Kidney capillary endothelial cell (primary cell): Measurements from ENCODE around the gene CMSS1.
"Not testable (repeated sequence)": the region's sequence is repeated elsewhere in the genome, so short reads cannot be mapped to it uniquely, and the experiment has no call there.

Source experiments
- DNase-seq: peaks from one replicate; pipeline ENCODE4 v3.0.0-alpha.2; 2018; ENCODE audit warnings: low spot score

CMSS1 gene

GRCh38 chr3:99818818-99819217, 1.2 kb downstream of the CMSS1 start:
- DNase-seq = no peak

GRCh38 chr3:99823723-99824711, 6.4 kb downstream of the CMSS1 start:
- no peak for DNase-seq

GRCh38 chr3:99825004-99825640, 7.5 kb downstream of the CMSS1 start:
- DNase-seq = peak; percentile 40

DNA sequence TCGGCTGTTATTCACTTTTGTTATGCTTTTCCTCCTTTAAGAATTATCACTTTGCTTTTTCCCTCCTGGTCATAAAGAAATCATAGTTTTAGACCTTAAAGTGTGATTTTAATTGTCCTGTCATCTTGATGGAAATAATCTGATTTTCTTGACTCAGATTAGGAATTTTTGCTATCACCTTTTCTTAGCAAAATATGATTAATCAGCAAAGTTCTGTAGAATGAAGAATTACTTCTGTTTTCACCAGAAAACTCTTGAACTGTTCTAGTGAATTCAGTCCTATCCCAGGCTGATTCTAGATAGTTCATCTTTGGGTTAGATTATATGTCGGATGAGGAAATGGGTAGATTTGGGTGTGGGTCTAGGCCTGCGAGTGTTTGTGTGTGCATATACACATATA, 12.2 kb downstream of the CMSS1 start:
- no peak for DNase-seq

GRCh38 chr3:99833617-99834205, 16.0 kb downstream of the CMSS1 start:
- no peak for DNase-seq

DNA sequence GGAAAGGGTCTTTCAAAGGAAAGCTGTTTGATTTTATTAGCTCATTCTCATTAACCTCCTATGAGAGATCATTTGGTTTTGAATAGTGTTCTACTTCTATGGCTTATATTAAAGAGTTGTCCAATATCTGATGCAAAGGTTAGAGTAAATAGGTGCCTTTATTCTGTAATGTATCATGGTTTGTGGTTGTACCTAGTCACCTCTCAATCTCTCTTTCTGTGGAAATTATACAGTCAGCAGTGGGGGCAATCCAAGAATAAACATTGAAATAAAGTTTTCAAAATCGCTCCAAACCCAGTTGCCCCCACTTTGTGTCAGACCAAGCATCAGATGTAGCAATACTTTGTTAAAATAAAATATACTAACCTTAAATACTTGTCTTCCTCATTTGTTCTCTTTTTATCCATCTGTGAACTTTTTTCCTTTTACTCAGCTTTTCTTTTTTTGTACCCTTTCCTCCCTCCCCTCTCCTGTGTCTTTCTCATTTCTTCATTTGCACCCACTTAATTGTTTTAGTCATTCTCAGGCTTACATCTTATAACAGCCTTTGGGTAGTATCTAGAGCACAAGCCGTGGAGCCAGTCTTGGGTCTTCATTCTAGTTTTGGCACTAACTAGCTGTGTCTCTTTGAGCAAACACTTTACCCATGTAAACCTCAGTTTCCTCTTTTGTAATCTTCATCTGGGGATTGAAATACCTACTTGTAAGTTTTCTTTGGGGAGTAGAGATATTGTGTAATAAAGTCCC, 16.7 kb downstream of the CMSS1 start:
- DNase-seq = no peak

GRCh38 chr3:99836681-99837080, 19.0 kb downstream of the CMSS1 start:
- no peak for DNase-seq

DNA sequence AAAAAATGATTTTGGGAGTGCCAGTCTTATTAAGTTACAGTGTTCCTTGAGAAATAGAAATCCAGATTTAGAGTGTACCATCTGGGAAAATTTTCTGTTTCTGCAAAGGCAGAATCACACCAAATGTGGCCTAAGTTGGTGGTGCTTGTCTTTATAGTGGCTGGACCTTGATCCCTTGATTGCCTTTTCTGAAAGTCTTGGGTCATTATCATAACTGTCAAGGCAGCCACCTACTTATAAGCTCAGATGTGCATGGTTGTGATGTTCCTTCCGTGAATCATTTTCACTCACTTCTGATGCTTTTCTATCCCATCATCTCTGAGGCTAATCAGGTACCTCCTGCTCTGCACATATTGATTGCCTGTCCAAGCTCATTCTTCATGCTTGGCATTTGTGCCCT, 20.1 kb downstream of the CMSS1 start:
- DNase-seq = no peak

GRCh38 chr3:99838755-99839154, 21.1 kb downstream of the CMSS1 start:
- no peak for DNase-seq

- no peak for DNase-seq
Measured at GRCh38 chr3:99839613-99840012, 22.0 kb downstream of the CMSS1 start.

- DNase-seq = not testable (repeated sequence)
Measured at GRCh38 chr3:99841949-99842348, 24.3 kb downstream of the CMSS1 start.

DNA sequence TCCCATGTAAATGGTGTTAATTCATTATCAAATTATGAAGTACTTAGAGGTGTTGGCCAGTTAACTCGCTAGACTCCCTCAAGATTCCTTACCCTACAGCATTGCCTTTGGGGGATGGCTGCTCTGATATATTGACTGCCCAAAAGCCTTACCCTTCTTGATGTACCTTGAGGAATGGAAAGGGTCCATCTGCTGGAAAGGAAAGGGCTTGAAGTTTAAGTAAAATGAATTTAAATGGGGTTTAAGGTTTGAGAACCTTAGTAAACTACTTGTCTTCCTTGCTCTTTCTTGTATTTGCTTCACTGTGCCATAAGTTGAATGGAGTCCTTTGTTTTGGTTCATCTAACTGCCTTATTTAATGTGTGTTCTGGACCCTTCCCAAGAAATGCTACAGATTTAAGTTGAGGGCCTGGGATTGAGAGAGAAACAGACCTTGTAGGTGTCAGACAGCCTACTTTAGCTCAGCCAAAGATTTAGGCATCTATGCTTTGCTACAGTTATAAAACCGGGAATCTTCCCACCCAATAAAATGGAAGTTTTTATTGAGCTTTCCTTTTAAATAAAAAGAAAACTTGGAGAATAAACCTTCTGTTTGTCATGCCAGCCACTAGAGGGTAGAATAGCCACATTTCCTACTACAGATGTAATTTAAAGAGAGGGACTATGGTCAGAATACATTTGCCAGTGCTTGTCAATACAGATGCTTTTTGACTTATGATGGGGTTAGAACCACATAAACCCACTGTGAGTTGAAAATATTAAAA, 25.3 kb downstream of the CMSS1 start:
- peak; percentile 71 for DNase-seq

DNA sequence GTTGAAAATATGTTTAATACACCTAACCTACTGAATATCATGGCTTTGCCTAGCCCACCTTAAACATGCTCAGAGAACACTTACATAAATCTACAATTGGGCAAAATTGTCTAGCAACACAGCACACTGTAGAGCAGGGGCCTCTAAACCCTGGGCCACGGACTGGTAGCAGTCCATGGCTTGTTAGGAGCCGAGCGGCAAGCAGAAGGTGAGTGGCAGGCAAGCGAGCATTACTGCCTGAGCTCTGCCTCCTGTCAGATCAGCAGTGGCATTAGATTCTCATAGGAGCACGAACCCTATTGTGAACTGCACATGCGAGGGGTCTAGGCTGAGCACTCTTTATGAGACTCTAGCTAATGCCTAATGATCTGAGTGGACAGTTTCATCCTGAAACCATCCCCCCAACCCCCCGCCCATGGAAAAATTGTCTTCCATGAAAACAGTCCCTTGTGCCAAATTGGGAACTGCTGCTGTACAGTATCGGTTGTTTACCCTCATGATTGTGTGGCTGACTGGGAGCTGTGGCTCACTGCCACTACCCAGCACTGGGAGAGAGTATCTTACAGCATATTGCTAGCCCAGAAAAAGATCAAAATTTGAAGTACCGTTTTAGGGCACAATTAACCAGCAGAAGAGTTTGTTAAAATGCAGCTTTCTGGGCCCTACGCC, 26.1 kb downstream of the CMSS1 start:
- DNase-seq = no peak

- DNase-seq = no peak
Measured at GRCh38 chr3:99845331-99845730, 27.7 kb downstream of the CMSS1 start.

DNA sequence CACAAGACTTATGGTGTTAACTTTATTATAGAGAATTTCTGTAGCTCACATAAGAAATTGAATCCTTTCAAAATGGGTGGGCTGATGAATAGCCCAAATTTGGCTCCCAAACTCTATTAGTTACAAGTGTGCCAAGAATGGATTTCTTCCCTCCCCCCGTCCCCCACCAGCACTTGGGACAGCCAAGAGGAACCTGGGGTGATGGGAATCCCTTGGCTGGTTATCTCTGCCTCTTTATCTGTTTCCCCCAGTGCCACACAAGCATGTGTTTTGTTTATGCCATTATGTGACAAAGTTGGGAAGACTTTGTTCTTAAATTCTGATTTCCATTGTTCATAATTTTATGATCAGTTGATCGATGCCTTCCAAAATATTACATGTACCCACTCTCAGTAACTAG, 28.3 kb downstream of the CMSS1 start:
- no peak for DNase-seq

- DNase-seq = no peak
Measured at GRCh38 chr3:99846477-99847160, 29.0 kb downstream of the CMSS1 start.

DNA sequence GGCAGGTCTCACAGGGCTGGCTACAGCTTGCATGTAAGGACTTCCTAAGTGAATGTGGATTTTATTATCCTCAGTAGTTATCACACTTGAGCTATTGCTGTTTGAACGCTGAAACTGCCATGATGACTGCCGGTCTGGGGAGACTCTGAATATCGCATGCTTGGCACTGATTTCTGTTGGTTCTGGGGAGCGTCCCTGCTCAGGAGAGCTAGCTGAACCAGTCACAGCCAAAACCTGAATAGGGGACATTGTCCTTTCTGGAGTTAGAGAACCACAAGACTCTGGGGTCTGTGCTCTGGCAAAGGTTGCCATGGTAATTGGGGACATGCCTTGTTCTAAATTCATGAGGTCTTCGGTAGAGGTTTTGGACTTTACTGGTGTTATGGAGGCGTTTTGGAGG, 30.8 kb downstream of the CMSS1 start:
- no peak for DNase-seq

GRCh38 chr3:99850608-99851007, 32.9 kb downstream of the CMSS1 start:
- no peak for DNase-seq

- no peak for DNase-seq
Measured at GRCh38 chr3:99851955-99852354, 34.3 kb downstream of the CMSS1 start.

DNA sequence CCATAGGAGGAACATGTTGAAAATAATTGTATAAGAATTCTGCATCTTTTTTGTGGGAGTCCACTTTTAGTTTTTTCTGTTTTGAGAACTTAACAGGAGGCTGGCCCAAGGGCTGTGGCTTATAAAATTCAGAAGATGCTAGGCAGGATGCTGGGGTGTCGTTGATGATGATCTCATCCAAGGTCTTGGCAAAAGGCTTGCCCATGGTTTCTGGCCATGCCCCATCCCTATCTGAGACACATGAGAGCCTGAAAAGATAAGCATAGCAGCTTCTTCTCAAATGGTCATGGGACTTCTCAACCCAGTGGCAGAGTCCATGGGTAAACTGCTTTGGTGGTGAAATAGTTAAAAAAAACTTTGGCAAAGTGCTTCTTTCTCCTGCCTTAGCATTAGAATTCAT, 35.2 kb downstream of the CMSS1 start:
- no peak for DNase-seq
